KBM-7 (cell line): ENCODE results near the gene KDM2A.
"Not testable (repeated sequence)": the region's sequence is repeated elsewhere in the genome, so short reads cannot be mapped to it uniquely, and the experiment has no call there.

Experiments
- DNase-seq: peaks from one replicate; pipeline ENCODE4 v3.0.0-alpha.2; 2015
- in situ Hi-C: fragments of 300-500 bp; cut with MboI; formaldehyde crosslinking; loops from 2 replicates; pipeline ENCODE4 v1.14.3; 2020; ENCODE audit warnings: low sequenced_read_pairs, low pct_unique_long_range_greater_than_20kb, mixed read lengths

Gene KDM2A

GRCh38 chr11:67211656-67212436 is 92.8 kb downstream of the KDM2A start:
- in situ Hi-C loops = no loop called here
- no peak for DNase-seq

DNA sequence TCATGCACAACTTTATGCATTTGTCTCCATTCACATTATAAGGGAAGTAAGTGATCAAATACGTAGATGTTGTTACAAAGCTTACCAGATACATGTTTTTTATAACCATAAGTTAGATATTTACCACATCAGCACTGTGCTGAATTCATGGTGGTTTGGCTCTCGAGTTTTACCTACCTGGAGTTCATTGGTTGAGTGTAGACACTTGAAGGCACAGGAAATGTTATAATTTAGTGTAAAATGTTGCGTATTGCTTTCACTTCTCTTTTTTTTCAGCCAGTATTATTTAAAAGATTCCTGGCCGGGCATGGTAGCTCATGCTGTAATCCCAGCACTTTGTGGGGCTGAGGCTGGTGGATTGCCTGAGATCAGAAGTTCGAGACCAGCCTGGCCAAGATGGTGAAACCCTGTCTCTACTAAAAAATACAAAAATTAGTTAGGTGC is 94.1 kb downstream of the KDM2A start:
- peak; percentile 43 for DNase-seq
- in situ Hi-C loops = no loop called here

- DNase-seq = no peak
- in situ Hi-C loops = no loop called here
These were observed 108.7 kb downstream of the KDM2A start for GRCh38 chr11:67227726-67228125.

DNA sequence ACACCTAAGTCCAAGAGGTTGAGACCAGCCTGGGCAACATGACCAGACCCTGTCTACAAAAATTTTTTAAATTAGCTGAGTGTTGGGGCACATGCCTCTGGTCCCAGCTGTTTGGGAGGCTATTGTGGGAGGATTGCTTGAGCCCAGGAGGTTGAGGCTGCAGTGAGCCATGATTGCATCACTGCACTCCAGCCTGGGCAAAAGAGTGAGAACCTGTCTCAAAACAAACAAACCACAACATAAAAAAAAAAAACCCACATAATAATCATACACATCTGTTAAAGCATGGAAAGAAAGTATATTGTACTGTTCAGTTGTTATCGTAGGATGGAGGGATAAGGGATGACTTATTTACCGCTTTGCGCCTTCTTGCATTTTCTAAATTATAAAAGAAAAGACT is 111.3 kb downstream of the KDM2A start:
- DNase-seq = no peak
- in situ Hi-C loops = no loop called here

GRCh38 chr11:67230886-67231285 is 111.8 kb downstream of the KDM2A start:
- DNase-seq = no peak
- in situ Hi-C loops = no loop called here

DNA sequence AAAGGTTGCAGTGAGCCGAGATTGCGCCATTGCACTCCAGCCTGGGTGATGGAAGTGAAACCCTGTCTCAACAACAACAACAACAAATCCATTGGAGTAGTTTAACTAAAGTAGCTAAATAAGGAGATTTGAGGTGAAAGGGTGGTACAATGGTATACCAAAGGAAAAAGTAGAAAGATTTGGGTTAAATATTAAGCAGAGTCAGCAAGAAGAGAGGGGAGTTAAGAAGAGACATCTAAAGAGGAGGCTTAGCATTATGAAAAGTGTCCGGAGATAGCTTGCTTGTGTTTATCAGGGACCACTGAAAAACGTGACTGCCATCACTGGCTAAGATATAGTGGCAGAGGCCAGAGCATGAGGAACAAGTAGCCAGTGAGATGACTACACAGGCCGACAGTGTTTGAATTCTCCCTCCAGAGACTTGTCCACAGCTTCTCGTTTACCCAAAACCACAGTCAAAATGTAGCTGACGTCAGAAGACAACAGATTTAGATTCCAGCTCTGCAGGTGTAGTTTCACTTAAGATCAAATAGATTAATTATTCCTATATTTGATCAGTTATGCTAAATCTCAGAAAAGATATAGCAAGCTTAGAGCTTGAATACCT is 114.6 kb downstream of the KDM2A start:
- in situ Hi-C loops = no loop called here
- no peak for DNase-seq

- DNase-seq, in situ Hi-C loops: not testable (repeated sequence)
These were observed 115.5 kb downstream of the KDM2A start for GRCh38 chr11:67234571-67234970.

GRCh38 chr11:67237574-67237973 is 118.5 kb downstream of the KDM2A start:
- no peak for DNase-seq
- in situ Hi-C loops = no loop called here

GRCh38 chr11:67238894-67239782 is 120.1 kb downstream of the KDM2A start:
- DNase-seq = no peak
- in situ Hi-C loops = no loop called here

DNA sequence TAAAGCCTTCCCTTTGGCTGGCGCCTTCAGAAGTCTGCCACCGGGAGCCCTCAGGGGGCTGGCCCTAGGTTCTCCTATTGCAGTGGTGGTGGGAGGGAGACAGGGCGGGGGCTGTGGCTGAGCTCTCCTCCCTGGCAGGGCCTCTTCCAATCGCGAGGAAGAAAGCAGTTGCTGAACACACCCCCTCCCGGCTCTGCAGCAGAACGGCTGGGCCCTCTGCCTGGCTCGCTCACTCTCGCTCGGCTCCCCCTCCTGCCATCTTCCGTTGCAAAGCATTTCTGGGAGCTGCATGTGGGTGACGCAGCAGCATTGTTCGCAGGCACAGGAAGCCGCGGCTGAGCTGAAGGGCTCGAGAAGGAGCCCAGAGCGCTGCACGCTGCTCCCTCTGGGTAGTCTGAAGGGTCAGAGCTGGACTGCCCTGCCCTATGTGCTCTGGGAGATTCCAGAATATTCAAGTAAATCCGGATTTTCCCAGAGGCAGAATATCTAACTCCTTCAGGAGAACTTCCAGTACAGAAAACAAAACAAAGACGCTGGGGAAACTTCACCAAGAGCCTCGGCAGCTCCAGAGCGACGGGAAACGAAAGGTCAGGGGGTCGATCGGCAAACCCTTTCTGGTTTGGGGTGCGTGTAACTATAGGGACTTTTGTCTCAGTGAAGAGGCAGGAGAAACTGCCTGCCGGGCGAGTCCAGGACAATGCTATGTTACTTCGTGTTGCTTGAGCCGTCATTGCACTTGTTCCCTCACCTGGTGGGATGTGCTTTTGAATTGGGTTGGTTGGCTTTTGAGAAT is 120.9 kb downstream of the KDM2A start:
- in situ Hi-C loops = no loop called here
- peak; percentile 99 for DNase-seq

GRCh38 chr11:67240576-67241389 is 121.7 kb downstream of the KDM2A start:
- in situ Hi-C loops = no loop called here
- peak; percentile 78 for DNase-seq

GRCh38 chr11:67242548-67242947 is 123.5 kb downstream of the KDM2A start:
- no peak for DNase-seq
- in situ Hi-C loops = no loop called here

- DNase-seq = no peak
- in situ Hi-C loops = no loop called here
These were observed 124.0 kb downstream of the KDM2A start for GRCh38 chr11:67243051-67243450.

DNA sequence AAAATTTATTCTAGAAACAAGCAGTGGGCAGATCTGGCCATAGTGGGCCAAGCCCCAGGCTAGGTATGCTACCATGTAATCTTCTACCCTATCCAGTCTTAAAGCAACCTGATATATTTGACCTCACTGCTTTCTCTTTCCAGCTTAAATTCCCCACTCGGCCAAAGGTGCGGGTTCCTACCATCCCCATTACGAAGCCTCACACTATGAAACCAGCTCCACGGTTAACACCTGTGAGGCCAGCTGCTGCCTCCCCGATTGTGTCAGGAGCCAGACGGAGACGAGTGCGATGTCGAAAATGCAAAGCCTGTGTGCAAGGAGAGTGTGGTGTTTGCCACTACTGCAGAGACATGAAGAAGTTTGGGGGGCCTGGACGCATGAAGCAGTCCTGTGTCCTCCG is 126.0 kb downstream of the KDM2A start:
- in situ Hi-C loops = no loop called here
- no peak for DNase-seq

- DNase-seq = no peak
- in situ Hi-C loops = no loop called here
These were observed 129.0 kb downstream of the KDM2A start for GRCh38 chr11:67247946-67248550.

- in situ Hi-C loops = no loop called here
- DNase-seq = no peak
These were observed 129.6 kb downstream of the KDM2A start for GRCh38 chr11:67248653-67249052.

DNA sequence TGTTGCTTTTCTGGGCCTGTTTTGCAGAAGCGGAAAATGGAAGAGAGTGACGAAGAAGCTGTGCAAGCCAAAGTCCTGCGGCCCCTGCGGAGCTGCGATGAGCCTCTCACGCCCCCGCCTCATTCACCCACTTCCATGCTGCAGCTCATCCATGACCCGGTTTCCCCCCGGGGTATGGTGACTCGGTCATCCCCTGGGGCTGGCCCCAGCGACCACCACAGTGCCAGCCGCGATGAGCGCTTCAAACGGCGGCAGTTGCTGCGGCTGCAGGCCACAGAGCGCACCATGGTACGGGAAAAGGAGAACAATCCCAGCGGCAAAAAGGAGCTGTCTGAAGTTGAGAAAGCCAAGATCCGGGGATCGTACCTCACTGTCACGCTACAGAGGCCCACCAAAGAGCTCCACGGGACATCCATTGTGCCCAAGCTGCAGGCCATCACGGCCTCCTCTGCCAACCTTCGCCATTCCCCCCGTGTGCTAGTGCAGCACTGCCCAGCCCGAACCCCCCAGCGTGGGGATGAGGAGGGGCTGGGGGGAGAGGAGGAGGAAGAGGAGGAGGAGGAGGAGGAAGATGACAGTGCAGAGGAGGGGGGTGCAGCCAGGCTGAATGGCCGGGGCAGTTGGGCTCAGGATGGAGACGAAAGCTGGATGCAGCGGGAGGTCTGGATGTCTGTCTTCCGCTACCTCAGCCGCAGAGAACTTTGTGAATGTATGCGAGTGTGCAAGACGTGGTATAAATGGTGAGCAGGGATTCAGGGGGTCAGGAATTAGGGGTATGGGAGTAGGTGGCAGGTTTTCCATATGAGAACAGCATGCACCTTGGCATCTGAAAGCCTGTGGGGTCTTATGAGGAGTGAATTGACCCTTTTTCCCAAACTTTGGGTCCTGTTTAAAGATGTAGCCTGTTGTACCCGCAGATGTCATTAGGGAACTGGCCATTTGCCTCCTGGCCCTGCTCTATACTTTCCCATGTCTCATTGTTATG is 131.3 kb downstream of the KDM2A start:
- no peak for DNase-seq
- in situ Hi-C loops = no loop called here
